Left renal pelvis (tissue), 4 donors: ENCODE data around the gene SRSF4. TPM values are rescaled to one million over a fixed set of nuclear protein-coding genes. Genes with fewer than 3 reads are reported as not detected.
"Not testable (repeated sequence)": the region's sequence is repeated elsewhere in the genome, so short reads cannot be mapped to it uniquely, and the experiment has no call there.

Experiments used
- DNase-seq, 4 donors: peaks; one replicate each; pipeline ENCODE4 v3.0.0-alpha.2; 2013; ENCODE audit warnings: low read depth in 4 of 4, low spot score in 3 of 4
- polyA plus RNA-seq, 4 donors: library from polyadenylated mRNA; unstranded; fragments of 120-200 nt; gene quantifications; one replicate each; pipeline ENCODE4 v1.2.1, GENCODE V29; 2013; ENCODE audit not compliant: insufficient read length in 4 of 4

The SRSF4 gene
- polyA plus RNA-seq: 100 to 1,000 TPM in 3 of 4 donors, 10 to 100 TPM in 1; 93.5 to 135 (median 115) TPM

GRCh38 chr1:29181413-29182225 lies at the start of gene SRSF4:
TSS of gene SRSF4 (minus strand) at chr1:29181900. CDS start at chr1:29181752, 148 bp downstream.
- peak; percentile 97 to 98 (median 98) for DNase-seq

DNA sequence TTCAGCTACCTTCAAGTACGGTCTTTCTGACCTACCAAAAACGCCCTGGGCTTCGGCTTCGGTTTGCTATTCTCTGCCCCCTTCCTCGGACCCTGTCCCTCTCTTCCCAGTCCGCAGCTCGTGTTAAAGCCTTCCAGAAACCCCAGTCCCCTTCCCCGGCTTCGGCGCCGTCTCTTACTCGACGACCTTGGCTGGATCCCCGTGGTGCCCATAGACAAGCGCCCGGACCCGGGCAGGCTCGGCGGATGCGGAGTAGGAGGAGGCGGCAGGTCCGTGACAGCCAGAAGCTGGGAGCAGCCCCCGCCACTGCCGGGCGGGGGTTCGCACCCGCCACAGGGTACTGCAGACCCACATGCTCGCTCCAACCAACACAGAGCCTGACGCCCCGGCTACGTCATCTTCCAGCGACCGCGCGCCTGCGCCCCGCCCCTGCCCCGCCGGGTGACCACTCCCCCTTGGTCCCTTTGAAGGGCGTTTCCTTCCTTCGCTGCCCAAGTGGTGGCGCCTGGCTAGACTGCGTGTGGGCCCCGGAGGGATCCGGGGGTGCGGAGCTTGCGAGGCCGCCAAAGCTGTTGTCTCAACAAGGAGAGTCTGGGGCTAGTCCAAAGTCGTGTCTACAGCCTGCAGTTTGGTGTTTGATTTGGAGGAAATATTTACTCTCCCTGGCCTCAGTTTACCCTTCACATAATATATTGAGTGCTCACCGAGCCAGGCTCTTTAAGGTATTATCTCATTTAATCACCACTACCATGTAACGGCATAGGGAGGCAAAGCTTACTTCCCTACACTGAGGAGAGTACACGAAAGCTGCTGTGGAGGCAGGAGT lies 49.1 kb upstream of the SRSF4 start, which contains the start of gene MECR:
MECR (minus strand) TSS at position 382 of the 826 bp plus-strand sequence; CDS start at position 354, 28 bp downstream.
- DNase-seq: peak; percentile 74 to 84 (median 80)

DNA sequence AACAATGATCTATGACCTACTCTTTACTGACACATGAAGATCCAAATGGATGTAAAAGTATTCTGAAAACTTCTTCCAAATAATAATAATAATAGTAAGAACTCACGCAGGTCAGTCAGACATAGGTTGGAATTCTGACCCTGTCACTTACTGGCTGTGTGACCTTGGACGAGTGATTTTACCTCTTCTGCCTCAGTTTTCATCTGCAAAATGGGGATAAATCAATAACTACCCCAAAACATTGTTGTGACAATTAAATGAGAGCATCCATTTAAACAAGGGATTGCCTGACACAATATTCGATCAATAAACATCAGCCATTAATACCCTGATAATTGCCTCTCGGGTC lies 48.5 kb upstream of the SRSF4 start:
- no peak for DNase-seq

DNA sequence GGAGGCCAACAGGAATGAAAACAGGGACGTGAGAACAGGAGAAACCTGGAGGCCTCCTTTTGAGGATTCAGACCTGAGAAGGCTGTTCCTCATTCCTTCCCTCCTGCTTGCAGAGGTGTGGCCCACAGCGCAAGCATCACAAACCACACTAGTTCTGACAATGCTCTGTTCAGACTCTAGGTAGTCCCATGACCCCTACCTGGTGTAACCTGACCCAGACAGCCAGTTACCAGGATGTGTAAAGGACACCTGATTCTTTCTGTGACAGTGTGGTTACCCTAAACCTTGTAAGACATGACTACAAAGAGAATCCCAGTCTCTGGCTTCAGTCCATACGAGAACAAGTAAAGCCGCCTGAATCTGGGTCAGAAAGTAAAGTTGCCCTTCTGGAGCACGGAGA lies 45.8 kb upstream of the SRSF4 start:
- DNase-seq: no peak

DNA sequence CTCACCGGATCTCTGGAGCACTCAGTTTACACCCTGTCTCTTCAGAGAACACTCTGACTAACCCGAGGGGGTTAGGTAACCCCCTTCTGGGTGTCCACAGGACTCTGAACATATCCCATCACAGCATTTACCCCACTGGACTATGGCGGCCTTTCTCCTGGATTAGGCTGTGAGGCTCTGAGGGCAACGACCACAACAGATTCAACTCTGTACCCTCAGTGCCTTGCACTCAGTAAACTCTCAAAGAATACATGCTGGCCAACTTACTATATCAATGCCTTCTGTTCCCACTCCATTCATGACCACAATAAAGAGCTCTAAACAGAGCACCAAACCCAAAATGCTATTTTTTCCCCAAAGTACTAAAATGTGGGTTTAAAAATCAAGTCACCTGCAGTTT lies 43.7 kb upstream of the SRSF4 start:
- DNase-seq: no peak

DNA sequence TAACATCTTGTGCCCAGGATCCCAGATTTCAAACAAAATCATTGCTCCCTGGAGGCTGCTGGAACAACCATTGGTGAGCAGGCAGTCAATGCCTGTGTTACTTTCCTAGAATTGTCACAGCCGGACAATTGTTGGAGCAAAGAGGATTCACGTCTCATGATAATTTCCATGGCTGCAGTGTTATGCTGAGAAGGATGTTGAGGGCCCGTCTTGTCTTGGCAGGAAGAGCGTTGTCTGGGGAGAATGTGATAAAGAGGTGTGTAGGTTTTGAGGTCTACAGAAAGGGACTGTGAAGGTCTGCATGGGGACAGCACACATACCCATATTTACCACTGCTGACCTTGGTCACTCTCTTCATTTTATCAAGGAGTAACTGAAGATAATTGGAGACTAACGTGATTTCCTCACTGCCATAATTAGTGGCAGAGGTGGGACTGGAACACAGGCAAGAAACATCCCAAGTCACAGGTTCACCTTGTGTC lies 42.7 kb upstream of the SRSF4 start:
- no peak for DNase-seq

DNA sequence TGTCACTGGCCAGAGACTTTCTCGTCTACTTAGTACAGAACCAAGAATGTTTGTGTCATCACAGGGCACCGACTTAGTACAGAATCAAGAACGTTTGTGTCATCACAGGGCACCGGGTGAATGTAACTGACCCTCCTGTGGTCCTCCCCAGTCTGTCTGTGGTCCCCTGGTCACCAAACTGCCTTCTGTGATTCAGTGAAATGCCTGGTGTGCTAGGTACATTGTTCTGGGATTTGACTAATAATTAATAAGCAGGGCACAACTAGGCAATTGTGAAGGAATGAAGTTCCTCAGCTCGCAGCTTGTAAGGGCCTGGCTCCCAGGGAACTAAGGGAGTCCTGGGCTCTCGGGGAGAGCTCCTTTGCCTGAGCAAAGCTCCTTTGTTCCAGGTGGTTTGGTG lies 41.8 kb upstream of the SRSF4 start:
- DNase-seq: no peak

DNA sequence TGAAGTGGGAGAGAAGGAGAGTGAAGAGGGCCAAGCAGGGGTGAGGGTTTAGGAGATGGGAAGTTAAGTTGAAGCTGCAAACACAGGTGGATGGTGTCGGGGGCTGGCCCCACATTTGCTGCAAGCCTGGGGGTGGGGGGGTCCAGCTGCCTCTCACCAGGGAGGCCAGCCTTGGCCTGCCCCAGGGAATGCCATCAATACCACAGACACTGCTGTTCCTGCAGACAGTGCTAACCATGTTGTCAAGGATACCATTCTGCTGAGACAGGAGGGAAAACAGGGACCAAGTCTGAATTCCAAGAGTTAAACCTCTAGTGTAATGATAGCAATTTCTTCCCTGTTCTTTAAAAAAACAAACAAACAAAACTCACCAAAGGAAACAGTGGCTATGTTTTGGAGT lies 41.0 kb upstream of the SRSF4 start:
- DNase-seq: no peak

DNA sequence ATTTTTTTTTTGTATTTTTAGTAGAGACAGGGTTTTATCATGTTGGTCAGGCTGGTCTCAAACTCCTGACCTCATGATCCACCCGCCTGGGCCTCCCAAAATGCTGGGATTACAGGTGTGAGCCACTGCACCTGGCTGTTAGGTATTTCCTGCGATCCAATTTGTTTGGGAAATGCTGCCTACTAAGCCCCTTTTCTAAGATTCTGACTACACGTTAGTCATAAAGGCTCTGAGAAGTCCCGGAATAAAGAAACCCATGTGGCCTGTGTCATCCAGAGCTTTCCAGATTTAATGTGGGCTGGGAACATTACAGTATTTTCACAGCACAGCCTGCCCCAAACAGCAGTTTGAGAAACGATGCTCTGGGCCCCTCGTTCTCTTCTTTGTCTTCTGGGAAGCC lies 40.6 kb upstream of the SRSF4 start:
- DNase-seq: not testable (repeated sequence)

GRCh38 chr1:29221296-29221695 lies 39.6 kb upstream of the SRSF4 start:
- no peak for DNase-seq

GRCh38 chr1:29218223-29218622 lies 36.5 kb upstream of the SRSF4 start:
- no peak for DNase-seq

DNA sequence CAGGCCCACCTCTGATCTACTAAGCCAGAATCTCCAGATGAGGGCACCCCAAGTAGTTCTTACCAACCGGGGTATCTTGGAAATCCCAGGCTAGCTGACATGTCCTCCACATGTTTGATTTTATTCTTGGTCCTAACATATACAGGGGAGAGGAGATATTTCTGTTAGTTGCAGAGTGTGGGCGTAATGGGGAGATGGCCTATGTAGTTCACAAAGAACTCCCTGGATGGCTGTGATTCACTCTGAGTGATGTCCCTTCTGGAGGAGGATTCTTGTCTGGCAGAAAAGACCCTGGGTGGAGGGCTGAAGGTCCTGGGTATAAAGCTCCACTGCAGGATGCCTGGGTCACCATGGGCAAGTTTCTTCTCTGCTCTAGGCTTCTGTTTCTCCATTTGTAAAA lies 35.9 kb upstream of the SRSF4 start:
- no peak for DNase-seq

DNA sequence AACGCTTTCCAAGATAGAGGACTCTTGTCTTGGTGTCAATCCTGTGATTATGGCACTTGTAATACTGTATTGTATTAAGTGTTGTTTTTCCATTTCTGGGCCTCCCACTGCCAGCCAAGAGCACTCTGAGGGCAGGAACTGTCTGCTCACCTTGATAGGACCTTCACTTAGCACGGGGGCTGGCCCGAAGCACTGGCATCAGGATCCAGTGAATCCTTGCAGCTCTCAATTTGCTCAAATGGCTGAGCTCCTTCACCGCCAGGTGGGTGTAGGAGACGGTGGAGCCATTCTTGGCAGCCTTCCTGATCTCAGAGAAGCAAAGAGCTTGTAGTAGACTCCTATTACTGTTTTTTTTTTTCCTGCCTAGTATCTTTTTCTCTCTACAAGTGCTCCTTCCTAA lies 31.4 kb upstream of the SRSF4 start:
- DNase-seq: no peak

DNA sequence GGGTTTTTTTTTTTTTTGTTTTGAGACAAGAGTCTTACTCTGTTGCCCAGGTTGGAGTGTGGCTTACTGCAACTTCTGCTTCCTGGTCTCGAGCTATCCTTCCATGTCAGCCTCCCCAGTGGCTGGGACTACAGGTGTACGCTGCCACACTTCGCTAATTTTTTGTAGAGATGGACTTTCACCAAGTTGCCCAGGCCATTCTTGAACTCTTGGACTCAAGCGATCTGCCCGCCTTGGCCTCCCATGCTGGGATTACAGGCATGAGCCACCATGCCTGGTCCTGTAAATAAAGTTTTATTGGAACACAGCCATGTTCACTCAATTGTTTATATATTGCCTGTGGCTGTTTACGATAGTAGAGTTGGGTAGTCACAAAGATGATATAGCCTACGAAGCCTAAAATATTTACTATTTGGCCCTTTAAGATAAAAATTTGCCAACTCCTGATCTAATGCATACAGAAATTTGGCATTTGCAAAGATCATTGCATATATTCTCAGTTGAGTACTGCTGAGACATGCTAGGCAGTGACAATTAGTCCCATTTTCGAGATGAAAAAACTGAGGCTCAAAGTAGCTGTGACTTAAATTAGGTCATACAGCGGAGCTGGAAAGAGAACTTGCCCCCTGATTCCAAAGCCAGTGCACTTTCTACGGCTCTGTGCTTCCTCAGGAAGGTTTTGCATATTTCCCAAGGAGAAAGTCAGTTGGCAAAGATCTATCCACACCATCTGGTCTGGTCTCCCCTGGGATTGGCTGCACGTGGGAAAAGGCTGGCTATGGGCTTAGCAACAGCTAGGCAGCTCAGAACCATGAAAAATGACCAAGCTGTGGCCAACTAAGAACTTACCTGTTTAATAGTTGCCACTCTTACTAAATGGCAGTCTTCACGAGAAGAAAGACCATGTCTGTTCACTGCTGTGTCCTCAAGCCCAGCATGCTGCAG lies 29.7 kb upstream of the SRSF4 start:
- DNase-seq: no peak

DNA sequence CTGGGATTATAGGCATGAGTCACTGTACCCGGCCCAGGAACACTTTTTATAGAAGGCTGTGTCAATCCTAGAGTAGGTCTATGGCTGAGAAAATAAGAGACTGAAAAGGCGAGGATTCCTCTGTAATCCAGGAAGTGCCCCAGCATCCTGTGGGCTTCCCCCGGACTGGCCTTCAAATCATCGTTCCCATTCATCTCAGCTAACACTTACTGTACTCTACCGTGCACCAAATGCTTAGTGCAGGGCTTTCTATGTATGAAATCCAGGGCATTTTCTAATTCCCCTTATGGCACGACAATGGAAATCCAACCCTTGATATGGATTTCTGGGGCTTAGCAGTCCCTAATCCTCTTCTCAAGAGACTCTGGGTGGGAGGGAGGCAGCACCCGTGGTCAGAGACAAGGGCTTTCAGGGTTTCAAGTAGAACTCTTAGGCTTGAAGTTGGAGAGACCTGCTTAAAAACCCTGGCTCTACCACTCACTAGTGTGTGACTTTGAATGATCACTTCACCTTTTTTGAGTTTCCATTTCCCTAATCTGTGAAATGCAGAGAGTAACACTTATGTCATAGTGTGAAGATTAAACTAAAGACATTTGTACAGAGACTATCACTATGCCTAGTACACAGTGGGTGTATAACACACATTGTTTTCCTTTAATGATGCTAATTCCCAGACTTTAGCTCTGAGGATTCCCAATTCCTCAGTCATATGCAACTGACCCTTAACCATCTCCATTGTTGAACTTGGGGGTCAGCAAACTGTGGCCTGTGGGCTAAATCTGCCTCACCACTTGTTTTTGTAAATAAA lies 28.8 kb upstream of the SRSF4 start:
- no peak for DNase-seq

DNA sequence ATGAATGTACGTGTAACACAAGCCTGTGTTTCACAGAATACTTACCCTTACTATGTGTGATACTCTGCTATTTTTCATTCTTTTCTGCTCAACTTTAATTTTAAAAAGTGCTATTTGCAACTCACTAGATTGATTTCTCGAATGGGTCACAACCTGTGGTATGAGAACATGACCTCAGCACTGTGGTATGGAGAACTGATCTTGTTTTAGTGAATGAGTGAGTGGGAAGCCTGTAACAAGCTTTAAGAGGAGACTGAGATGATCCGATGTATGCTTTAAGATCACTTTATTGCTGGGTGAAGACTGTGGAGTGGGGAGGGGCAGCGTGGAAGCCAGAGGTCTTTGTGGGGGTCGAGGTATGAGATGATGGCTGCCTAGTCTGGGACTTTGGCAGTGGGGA lies 27.5 kb upstream of the SRSF4 start:
- DNase-seq: no peak

DNA sequence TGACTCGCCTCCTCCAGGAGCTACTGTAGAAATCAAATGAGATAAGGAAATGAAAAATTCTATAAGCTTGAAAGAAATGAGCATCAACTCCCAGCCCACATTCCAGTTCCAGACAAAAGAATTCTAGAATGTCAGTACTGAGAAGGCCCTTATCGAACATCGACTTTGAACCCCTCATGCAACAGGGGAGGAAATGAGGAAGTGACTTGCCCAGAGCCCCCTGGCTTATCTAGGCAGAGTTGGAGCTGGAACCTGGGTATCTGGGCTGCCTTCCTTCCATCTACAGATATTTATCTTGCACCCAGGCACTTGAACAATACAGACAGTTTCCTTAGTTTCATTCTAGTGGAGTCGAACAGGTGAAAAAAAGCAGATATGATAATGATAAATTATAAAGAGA lies 26.7 kb upstream of the SRSF4 start:
- DNase-seq: no peak

DNA sequence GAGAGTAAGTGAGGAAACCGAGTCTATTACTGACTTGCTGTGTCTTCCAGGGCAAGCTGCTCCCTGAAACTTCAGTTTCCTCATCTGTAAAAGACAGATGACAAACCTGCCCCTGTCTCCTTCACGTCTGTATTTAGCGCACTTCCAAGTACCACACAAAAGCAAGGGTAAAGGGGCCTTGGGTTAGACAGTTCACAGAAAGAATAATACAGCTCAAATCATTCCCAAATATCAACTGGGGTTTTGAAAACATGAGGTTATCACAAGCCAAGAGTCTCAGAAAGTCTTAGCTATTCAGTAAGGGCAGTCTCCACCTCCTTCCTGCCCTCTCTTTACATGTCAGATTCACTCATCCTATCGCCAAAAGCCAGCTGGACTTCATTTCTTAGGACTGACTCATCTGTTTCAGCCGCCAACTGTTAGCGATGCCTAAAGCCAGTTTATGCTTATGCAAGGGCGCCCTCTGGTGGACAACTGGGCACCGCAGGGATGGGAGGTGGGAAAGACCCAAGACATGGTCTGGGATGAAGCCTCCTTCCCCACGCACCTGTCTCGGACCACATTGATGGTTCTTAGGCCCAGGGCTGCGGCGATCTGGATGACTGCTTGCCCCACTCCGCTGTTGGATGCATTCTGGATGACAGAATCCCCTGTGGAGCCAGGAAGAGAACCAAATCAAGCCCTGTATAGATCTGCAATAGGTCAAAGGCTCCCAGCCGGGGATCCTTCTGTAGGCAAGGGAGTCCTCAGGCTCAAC lies 21.1 kb upstream of the SRSF4 start:
- peak; percentile 79 to 88 (median 83) for DNase-seq

DNA sequence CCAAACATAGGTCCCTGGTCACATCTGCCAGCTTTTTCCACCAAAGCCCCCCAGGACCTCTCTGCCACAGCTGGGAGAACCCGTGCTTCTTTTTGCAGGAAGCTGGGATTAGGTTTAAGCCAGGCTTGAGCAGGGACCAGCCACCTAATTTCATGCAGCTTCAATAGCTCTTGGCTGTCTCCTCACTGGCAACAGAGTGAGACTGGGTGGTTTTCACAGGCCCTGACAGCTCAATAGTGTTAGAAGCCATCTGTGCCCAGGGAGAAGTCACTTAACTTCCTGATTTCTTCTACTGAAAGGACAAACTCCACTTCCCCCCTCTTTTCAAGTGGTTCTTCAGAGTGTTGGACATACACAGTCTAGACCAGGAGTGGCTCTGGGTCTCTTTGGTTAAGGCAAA lies 20.4 kb upstream of the SRSF4 start:
- DNase-seq: no peak
